ENCODE measurements around the gene NPEPL1. TPM values are rescaled to one million over a fixed set of nuclear protein-coding genes. Genes with fewer than 3 reads are reported as not detected.

Gene NPEPL1
- polyA plus RNA-seq, 5 donors: 26.0 to 41.7 (median 36.8) TPM

DNA sequence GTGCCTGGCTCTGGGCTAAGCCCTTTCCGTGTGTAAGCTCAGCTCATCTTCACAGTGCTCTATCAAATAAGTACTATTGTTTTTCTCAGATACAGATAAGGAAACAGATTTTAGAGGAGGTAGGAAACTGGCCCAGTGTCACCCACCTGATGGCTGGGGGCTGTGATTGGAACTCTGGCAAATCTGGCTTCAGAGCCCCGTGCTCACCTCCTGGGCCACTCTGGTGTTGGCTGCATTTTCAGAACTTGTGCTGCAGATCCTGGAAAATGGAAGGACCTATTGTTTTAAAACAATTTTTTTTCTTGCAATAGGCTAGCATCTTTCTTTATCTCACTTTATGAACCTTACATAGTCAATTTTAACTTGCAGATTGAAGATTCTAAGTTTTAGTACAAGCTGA is 35.8 kb upstream of the NPEPL1 start:
- no peak for DNase-seq

- no peak for DNase-seq
Measured at GRCh38 chr20:58657262-58657661, 35.3 kb upstream of the NPEPL1 start.

- no peak for DNase-seq
Measured at GRCh38 chr20:58657986-58658385, 34.6 kb upstream of the NPEPL1 start.

- DNase-seq: no peak
Measured at GRCh38 chr20:58658760-58659159, 33.8 kb upstream of the NPEPL1 start.

- DNase-seq: no peak
Measured at GRCh38 chr20:58659841-58660240, 32.8 kb upstream of the NPEPL1 start.

DNA sequence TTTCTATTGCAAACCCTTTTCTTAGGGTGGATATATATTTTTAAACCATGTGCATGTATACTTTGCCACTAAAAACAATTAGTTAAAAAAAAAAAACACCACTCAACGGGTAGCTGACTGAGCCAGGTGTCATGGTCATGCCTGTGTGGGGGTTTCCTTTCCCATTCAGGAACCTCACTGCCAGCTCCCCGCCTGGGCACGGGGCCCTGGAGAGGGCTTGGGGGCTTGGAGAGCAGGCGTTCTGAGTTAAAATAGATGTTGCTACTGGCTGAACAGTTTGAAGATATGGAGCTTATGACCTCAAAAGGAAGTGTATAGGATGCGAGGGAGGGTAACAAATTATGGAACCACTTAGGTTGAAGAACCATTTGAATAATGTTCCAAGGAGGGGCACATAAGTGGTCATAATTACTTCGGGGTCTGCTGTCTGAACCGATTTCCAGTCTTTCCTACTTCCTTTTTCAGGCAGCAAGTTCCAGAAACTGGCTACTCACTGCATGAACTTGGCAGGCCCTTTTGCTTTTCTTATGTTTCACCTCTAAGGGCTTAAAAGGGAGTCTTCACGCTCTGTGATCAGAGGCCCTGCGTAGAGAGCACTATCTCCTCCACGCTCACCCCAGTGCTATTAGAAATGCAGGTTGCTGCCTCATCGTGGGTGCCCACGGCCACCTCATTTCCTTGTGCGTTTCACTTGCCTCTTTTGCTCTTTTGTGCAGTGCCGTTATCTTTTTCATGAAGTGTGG is 31.6 kb upstream of the NPEPL1 start:
- no peak for DNase-seq

GRCh38 chr20:58661598-58662473 is 30.8 kb upstream of the NPEPL1 start:
- DNase-seq: no peak

DNA sequence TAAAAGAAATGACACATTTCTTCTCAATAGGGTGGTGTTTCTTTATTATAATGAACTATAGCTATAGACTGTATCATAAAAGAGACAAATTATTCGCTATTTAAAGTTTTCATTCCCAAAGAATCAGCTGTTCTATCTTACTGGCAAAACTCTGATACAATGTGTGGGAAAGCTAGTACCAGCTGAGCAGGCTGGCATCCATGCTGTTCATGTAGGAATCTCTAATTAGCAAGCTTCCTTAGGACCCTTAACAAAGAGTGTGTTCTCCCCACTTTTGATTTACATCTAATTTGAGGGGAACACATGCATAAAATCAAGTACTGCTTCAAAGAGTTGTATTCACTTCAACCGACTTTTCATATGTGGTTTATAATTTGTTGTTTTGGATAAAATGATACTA is 28.3 kb upstream of the NPEPL1 start:
- no peak for DNase-seq

- no peak for DNase-seq
Measured at GRCh38 chr20:58664883-58665282, 27.7 kb upstream of the NPEPL1 start.

GRCh38 chr20:58665606-58666005 is 27.0 kb upstream of the NPEPL1 start:
- no peak for DNase-seq

DNA sequence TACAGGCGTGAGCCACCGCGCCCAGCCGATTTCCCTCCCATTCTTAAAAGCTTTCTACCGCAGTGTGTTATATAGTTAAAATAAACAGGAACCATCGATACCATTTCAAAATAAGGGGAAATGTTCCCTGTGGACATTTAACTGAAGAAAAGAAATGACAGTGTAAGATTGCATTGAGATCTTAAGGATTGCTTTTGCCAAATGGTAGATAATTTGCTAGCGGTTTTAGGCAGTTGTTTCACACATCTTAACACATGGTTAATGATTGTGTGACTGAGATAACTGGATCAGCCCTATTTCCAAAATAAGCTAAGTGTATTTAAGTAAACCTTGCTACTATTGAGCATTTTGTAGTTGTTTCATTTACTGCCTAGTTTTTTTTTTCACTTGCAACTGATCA is 25.9 kb upstream of the NPEPL1 start:
- DNase-seq: no peak

GRCh38 chr20:58667975-58668374 is 24.6 kb upstream of the NPEPL1 start:
- no peak for DNase-seq

DNA sequence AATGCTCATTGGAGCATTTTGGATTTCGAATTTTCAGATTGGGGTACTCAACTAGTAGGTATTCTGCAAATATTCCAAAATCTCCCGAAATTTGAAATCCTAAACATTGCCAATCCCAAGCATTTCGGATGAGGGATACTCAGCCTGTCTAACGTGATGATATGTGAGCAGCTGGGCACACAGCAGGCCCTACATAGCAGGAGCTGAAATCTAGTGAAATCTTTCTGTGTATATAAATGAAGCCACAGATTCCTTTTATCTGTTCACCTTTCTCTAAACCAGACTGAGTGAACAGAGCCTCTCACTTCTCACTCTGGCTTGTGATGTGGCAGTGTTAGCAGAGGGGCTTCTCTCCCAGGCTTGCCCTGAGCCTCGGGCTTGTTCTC is 23.7 kb upstream of the NPEPL1 start:
- DNase-seq: no peak

GRCh38 chr20:58669287-58670006 is 23.2 kb upstream of the NPEPL1 start:
- DNase-seq: no peak

GRCh38 chr20:58670102-58670501 is 22.5 kb upstream of the NPEPL1 start:
- no peak for DNase-seq

- no peak for DNase-seq
Measured at GRCh38 chr20:58670659-58671058, 21.9 kb upstream of the NPEPL1 start.

DNA sequence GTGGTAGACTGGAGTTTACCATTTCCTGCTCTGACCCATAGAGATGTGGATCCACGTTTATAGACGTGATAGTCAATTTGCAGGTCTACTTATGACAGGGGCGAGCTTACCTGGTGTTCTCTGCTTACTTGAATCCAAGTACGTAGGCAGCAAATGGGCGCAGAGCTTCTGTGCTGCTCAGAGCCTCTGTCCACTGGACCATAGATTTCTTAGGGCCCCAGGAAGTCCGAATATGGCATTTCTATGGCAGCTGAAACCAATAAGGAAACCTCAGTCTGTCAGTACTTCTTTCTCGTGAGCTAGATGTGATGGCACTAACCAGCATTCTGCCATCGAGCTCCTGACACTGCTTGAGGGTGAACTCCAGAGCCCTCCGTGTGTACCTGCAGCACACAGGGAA is 19.5 kb upstream of the NPEPL1 start:
- no peak for DNase-seq

DNA sequence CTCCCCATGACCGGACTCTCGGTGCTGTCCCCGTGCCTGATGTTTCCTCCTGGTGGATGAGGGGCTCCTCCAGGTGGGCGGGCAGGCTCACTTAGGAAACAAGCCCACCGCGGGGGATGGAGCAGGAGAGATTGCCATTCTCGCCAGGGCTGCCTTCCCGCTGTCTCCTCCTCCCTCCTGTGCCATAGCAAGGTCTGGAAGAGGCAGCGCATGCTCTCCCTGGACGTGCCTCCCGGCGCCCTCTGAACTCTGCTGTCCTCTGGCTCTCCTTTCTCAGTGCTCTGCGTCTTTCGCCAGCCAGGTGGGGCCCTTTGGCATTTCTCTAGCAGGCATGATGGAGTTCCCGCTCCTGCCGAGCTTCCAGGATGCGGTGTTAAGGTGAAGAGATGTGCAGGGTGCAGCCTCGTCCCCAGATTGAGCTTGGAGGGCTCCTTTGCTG is 17.4 kb upstream of the NPEPL1 start:
- no peak for DNase-seq

DNA sequence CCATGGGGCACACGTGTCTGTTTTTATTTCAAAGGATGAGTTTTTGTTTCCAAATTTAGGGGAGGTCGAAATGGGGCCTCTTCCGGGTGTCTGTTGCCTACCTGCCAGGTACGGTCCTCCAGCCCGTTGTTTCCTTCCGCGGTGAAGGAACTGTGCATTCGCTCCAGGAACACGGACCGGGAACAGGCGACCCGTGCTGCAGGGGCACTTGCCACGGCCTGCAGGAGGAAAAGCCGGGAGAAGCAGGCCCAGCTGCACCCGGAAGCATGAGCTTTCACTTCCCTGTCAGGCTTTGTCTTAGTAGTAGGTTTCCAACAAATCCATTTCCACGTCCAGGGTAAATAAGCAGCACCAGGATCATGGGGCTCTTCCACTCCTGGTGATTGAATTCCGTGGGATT is 17.0 kb upstream of the NPEPL1 start:
- no peak for DNase-seq

- no peak for DNase-seq
Measured at GRCh38 chr20:58676161-58676560, 16.4 kb upstream of the NPEPL1 start.

DNA sequence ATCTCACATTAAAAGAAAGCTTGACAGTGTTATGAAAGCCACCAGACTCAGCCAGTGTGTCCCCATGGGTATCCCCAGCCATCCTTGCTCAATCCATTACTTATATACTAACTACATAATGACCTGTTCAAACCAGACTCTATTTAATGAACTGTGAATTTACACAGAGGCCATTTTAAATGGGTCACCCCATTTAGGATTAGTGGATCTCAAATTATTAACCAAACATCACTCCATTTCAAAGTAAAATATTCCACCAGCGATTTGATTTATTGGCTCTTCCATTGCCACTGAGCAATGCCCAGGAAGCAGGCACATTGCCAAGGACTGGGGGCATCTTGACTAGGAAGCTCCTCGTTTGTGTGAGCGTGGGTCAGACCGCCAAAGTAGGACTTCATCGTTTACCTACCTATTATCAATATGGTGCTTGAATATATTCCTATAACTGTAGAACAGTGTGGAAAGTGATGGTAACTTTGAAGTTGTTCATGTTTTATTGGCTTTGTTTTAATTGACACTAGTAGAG is 15.5 kb upstream of the NPEPL1 start:
- no peak for DNase-seq

DNA sequence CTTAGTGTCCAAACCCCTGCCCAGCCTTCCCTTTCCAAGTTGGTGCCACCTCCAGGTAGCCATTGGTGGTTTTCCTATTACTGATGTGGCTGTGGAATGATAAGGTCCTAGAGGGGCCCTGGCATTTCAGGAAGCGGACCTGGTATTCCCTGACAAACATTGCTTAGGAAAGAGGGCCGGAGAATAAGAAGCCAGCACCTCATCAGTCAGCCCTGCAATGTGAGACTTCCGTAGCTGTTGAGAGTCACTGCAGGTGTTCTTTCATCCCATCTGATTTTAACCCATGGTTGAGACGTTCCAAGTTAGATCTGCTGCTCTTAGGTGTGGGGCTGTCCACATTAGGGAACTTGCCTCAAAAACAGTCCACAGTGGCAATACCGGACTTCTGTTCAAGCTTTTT is 14.8 kb upstream of the NPEPL1 start:
- DNase-seq: no peak

All from right lung (tissue), 5 donors.